GM19452 (cell line): ENCODE results near the gene PPY.
"Not testable (repeated sequence)": the region's sequence is repeated elsewhere in the genome, so short reads cannot be mapped to it uniquely, and the experiment has no call there.

Source experiments
- ATAC-seq: cut with Tn5 transposase; IDR thresholded peaks from one replicate; pipeline ENCODE4 v1.9.1; 2021; ENCODE audit not compliant: unreplicated experiment

PPY gene

DNA sequence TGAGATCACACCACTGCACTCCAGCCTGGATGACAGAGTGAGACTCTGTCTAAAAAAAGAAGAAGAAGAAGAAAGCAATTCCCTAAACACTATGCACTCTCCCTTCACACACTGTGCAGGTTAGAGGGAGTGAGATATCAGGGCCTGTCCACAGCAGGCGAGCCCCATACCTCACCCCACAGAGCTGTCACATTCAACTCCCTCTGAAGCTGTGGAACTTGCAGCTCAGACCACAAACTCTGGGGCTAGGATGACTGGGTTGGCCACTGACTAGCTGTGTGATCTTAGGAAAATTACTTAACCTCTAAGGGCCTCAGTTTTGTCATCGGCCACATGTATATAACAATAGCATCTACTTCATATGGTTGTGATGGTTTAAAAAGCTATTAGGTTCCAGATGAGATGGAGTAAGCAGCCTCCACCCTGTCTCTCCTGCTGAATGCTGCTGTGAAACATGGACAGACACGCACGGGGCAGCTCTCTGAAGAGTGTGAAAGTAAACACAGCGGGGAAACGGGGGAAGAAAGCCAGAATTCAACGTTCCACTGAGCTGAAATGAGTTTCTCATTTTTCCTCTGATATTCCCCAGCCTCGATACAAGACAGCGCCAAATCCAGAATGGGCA, 25.1 kb upstream of the PPY start:
- ATAC-seq, result no peak

- ATAC-seq, result no peak
Measured at GRCh38 chr17:43966276-43966675, 24.0 kb upstream of the PPY start.

DNA sequence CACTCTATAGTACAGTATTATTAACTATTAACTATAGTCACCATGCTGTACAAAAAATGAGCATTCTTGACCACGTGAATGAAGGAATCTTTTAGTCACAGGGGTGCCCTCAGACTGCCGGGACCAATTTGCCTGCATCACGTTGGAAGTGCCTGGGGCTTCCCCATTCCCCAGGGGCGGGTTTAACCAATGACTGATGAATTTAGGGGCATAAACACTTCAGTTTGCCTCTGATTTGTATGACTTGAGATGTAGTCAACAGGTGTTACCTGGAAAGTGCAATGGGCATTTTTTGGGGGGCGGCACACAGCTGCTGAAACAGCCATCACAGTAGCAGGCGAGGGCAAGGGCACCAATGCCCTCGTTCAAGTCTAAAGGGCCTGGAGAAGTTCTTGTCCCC, 20.2 kb upstream of the PPY start:
- no peak for ATAC-seq

- no peak for ATAC-seq
Measured at GRCh38 chr17:43961954-43962353, 19.7 kb upstream of the PPY start.

- ATAC-seq, result not testable (repeated sequence)
Measured at GRCh38 chr17:43961292-43961691, 19.0 kb upstream of the PPY start.

GRCh38 chr17:43958748-43959352, 16.6 kb upstream of the PPY start:
- no peak for ATAC-seq

GRCh38 chr17:43956222-43956621, 13.9 kb upstream of the PPY start:
- ATAC-seq, result no peak

DNA sequence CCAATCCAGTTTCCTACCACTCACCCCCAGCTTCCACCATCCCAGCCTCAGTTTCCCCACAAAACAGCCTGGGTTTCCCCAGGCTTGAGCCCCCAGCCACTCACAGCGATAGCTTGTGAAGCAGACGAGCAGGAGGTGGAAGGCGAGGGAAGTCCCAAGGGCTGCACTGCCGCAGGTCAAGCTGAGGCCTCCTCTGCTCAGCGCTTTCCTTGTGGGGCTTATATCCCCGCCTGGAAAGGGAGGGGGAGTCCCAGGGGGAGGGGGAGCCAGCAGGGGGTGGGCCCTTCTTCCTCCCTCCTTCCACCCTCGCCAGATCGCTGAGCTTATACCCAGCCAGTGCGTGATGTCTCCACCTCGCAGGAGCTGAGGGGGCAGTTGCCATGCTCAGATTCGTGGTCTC, 11.5 kb upstream of the PPY start, which contains the start of gene PYY:
Gene PYY (minus strand): TSS at position 195 of the 400 bp plus-strand sequence. CDS start 457 bp downstream, outside the sequence.
- ATAC-seq, result no peak

DNA sequence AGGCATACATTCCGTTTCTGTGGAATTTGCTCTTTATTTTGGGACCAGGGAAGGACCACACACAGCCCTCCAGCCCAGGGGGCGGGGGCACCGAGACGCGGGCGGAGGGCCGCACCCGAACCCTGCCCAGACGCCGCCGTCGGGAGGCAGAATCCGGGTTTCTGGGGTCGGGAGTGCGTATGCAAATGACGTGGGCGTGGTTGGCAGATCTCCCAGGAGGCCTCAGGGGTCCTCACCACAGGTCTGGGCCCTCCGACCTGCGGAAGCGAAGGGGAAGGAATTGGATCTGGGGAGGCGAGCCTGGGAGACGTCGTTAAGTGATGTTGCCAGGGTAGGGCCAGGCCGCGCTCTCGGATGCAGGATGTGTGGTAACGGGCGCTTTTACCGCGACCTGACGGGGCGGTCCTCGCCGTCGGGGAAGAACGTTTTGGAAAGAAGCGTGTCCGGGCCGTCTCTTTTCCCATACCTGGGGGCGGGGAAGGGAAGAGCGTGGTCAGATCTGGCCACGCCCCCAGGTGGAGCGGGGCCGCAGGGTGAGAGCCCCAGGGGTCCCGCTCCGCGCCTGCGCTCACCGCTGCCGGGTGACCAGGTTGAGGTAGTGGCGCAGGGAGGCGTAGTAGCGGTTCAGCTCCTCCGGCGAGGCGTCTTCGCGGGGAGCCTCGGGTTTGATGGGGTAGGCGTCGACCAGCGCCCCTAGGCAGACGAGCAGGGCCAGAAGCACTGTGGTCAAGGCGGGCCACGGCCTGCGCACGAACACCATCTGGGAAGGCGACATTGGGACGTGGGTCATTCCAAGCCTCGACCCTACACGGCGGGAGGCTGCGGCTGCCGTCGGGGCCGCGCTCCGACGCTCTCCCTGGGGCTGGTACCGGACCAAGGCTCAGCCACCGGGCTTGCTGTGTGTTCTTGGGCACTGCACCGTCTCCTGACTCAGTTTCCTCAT, 10.7 kb upstream of the PPY start:
- ATAC-seq, result no peak

DNA sequence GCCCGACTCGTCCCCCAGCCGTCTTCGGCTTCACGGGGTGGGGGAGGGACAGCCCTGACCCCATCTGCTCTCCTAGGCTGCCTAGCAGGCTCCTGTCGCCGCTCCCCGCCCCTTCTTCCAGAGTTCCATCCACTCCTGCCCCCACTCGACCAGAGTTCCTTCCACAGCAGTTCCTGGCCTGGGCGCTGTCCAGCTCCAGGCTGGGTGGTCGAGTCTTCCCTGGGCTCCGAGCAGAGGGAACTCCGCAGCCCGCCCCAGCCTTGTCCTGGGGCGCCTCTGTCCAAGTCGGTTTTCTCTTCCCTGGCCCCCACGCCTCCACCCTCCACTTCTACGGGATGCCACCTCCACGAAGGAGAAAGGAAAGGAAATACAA, 10.1 kb upstream of the PPY start:
- no peak for ATAC-seq

GRCh38 chr17:43951750-43952149, 9.5 kb upstream of the PPY start:
- no peak for ATAC-seq

GRCh38 chr17:43950554-43950953, 8.3 kb upstream of the PPY start:
- no peak for ATAC-seq

DNA sequence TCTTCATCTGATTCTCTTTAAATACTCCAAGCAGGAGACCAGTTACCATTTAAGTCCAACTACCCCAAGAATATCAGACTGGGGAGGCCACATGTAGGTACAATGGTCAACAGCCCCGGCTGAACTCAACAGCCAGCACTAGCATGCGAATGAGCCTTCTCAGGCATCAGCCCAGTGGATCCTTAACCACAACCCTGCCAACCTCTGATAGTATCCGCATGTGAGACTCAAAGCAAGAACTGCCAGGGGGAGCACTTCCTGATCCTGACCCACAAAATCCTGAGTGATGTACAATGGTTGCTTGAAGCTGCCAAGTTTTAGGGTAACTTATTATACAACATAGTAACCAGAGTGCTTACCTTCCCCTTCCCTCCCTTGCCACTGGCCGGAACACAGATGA, 7.5 kb upstream of the PPY start:
- no peak for ATAC-seq

DNA sequence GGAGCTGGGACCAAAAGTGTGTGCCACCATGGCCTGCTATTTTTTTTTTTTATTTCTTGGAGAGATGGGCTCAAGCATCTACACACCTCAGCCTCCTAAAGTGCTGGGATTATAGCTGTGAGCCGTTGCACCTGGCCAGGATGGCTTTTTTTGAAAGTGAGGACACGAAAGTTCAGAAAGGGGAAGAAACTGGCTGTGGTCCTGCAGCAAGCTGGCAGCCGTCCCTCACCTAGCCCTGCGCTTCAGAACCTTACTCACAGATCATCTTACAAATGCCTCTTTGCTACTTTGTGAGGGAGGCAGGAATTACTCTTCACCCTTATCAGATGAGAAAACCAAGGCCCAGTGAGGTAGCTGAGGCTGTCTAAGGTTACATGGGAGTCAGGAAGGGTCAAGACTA, 4.5 kb upstream of the PPY start:
- no peak for ATAC-seq

DNA sequence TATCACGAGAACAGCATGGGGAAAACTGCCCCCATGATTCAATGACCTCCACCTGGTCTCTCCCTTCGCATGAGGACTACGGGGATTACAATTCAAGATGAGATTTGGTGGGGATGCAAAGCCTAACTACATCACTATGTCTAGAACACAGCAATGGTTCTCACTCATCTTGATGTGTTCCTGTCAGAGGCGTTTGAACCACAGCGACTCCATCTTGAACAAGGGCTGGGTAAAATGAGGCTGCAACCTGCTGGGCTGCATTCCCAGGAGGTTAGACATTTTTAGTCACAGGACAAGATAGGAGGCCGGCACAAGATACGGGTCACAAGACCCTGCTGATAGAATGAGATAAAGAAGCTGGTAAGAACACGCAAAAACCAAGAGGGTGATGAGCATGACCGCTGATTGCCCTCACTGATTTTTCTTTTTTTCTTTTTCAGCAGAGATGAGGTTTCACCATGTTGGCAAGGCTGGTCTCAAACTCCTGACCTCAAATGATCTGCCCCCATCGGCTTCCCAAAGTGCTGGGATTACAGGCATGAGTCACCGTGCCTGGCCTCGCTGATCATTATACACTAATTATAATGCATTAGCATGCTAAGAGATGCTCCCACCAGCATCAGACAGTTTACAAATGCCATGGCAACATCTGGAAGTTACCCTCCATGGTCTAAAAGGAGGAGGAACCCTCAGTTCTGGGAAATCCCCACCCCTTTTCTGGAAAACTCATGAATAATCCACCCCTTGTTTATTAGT, 3.0 kb upstream of the PPY start:
- ATAC-seq, result no peak

DNA sequence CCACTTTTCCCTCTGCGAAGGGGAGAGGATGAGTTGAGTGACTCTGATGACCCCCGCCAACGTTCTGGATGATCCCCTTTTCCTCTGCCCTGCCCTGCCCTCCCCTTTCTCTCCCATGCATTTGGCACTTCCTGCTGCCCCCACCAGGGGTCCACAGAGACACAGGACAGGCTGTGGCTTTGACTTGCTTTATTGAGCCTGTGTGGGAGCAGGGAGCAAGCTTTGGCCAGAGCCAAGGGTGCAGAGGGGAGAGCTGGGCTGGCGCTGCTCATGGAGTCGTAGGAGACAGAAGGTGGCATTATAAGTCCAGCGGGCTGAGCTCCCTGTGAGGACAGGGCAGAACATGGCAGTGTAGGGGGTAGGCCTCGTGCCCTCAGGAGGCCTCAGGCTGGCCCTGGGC, 1.6 kb downstream of the PPY start:
- ATAC-seq, result no peak

DNA sequence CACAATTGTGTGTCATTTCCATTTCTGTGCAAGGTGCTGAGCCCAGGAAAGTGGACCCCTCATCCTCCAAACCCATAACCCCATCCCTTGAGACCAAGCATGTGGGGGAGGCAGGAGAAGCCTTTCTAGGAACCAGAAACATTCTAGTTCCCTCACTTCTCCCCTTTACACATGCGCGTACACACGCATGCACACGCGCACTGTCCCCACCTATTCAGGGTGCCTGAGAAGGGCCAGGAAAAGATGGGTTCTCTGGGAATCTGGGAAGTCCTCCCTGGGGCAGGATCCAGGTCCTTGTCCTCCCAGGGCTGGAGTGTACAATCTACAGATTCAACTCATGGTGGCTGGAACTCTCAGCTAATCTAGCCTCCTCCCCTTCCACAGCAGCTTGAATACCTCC, 2.4 kb downstream of the PPY start:
- ATAC-seq, result no peak

- not testable (repeated sequence) for ATAC-seq
Measured at GRCh38 chr17:43939452-43939851, 2.8 kb downstream of the PPY start.

GRCh38 chr17:43938838-43939182, 3.5 kb downstream of the PPY start:
- no peak for ATAC-seq

DNA sequence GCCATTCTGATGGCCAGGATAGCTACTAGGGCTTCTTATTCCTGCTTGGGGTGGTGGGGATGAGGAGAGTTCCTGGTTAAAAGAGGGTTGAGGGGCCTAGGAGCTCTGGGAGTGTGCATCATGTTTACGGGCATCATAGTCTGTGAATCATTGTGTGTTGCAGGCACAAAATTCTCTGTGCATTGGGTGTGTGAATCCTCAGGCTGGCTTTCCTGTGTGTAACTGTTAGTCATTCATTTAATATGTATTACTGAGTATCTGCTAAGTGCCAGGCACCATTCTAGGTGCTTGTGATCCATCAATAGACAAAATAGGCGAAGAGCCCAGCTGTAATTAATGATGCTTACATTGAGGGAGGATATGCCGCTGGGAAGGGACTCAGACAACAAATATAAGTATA, 5.8 kb downstream of the PPY start:
- no peak for ATAC-seq

DNA sequence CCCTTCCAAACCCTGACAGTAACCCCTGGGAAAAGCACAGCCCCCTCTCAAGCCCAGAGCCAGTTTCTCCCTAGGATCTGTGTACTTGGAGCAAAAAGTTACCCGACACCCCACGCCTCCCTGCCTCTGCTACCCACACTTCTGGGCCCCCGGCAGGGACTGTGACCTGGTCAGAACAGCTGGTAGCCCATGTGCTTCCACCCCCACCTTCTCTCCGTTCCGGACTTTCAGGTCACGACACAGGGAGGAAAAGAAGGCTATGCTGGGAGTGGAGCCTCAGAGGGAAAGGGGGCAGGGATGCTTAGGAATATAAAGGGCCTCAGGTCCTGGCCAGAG, 6.4 kb downstream of the PPY start:
- no peak for ATAC-seq
